Measurements from ENCODE around the gene PACSIN1.

Gene PACSIN1

DNA sequence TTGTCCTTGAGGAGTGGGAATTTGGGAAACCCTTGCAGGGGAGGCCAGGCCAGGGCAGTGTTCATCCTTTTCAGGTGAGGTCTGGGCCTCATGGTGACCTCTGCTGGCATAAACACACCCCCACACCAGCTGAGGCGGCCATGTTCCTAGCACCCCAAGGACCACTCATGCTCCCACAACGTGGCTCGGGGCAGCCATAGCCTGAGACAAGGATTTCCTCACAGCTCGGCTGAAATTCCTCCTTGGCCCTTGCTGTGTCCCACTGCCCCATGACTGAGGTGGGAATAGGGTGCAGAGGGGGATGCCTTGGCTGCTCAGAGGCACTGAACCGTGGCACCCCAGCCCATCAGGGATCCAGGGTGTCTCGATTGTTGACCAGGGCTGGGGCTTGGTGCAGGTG, 117.6 kb downstream of the PACSIN1 start:
- DNase-seq (ENCODE audit: low read depth) = no peak

DNA sequence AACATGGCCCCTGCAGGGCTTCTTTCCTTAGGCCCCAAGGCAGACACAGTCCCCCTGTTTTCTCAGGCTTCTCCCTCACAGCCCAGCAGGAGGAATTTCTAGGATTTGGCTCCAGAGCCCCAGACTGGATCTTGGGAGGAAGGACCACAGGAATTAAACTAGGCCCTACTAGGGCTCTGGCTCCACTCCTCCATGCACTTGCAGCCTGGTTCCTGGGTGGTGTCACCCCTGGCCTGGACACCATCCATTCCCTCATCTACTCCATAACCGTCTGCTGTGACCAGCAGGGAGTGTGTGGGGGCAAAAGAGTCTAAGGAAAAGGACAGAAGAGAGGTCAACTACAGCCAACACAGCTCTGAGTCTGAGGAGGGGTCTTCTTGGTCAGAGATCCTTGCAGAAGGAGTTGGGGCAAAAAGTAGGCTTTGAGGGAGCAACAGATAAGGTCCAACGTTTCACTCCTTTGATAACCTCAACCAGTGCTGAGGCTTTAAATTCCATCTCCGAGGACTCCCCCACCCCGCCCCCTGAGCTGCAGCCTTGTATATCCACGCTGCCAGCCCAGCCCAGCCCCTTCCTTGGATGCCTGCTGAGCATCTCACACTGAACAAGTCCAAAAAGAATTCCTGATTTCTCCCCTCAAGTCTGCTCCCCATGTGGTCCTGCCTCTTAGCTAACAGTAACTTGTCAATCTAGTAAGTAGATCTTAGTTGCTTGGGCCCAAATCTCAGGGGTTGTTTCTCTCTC, 118.2 kb downstream of the PACSIN1 start:
- DNase-seq (ENCODE audit: low read depth) = no peak

DNA sequence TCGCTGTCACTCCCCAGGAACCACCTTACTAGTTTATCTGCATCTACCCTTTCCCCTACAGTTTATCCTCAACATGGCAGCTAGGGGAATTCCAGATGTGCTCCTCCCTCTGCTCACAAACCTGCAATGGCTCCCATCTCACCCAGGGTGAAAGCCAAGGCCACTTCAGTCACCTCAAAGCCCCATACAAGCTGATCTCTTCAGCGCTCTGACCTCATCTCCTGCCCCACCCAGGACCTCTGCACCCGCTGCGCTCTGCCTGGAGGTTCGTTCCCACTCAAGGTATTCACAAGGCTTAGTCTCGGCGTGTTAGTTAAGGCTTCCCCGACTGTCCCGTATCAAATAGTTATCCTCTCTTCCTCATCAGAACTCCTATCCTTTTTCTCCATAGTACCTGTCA, 118.8 kb downstream of the PACSIN1 start:
- no peak for DNase-seq (ENCODE audit: low read depth)

Data from activated T-cell treated with anti-CD3 and anti-CD28 coated beads for 48 hours (primary cell).